GM18507 (cell line): Measurements from ENCODE around the gene DEAF1.

ENCODE experiments used
- DNase-seq: peaks from one replicate; pipeline ENCODE4 v3.0.0; 2011; ENCODE audit warnings: low read depth; ENCODE audit not compliant: insufficient read length; ENCODE audit errors: extremely low spot score
- FAIRE-seq: peaks from 2 replicates; lab custom pipeline; 2011; peaks lifted over from hg19 to GRCh38; lab: Jason Lieb, UNC

The DEAF1 gene

DNA sequence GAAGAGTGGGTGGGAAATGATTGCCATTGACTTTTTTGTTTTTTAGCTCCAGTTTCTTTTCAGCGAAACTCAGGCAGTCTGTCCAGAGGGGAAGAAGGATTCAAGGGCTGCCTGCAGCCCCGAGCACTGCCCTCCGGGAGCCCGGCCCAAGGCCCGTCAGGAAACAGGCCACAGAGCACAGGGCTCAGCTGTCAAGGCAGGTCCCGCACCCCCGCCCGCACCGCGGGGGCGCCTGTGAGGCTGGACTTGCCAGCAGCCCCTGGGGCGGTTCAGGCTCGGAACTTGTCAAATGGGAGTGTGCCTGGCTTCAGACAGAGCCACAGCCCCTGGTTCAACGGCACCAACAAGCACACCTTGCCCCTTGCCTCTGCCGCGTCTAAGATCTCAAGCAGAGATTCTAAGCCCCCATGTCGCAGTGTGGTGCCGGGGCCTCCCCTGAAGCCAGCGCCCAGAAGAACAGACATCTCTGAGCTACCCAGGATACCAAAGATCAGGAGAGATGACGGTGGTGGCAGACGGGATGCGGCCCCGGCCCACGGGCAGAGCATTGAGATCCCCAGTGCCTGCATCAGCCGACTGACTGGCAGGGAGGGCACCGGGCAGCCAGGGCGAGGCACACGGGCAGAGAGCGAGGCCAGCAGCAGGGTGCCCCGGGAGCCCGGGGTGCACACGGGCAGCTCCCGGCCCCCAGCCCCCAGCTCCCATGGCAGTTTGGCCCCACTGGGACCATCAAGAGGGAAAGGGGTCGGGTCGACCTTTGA lies 87.8 kb downstream of the DEAF1 start:
- DNase-seq, result no peak
- FAIRE-seq, result no peak

DNA sequence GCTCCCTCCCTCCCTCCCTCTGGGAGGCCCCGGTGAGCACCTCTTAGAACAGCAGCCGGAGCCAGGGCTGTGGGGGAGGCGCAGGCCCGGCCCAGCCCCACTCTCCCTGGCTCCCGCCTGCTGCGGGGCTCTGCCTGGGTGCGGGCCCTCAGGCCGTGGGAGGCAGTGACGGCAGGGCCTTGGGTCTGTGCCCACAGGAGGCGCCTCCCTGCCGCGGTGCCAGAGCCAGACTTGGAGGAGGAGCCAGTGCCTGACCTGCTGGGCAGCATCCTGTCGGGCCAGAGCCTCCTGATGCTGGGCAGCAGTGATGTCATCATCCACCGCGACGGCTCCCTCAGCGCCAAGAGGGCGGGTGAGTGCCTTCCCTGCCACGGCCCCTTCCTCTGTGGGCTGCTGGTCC lies 88.8 kb downstream of the DEAF1 start:
- DNase-seq (no peak), FAIRE-seq (no peak)

DNA sequence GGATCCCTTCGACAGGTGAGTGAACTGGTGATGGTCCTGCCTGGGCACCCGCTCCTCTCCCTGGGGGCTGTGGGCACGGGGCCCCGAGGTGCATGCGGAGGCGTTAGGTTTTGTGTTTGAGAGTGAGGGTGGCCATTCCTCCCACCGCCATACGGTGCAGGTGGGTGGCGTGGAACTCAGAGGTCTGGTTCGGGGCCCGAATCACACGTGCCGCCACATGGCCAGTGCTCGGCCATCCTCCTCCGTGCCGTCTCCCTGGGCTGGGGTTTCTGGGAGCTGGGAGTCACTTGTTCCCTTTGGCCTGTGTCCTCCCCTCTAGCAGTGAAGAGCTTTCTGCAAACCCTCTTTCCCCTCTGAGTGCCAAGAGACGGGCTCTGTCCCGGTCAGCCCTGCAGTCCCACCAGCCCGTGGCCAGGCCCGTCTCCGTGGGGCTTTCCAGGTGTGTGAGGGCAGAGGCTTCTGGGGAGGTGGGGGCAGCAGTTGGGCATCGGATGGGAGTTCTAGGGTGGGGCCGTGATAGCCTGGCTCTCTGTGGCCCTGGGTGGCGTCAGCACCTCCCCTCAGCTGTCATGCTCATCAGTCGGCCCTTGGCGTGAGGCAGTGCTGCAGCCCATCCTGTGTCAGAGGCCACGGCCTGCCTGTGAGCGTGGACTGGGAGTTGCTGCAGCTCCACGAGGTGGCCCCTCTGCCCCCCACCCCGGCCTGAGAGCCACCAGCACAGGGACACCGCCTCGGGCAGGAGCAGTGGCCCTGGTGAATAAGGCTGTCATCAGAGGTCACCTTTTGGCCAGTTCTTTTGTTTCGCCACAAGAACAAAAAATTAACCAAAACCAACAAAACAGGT lies 89.5 kb downstream of the DEAF1 start:
- DNase-seq, result no peak
- FAIRE-seq, result no peak

DNA sequence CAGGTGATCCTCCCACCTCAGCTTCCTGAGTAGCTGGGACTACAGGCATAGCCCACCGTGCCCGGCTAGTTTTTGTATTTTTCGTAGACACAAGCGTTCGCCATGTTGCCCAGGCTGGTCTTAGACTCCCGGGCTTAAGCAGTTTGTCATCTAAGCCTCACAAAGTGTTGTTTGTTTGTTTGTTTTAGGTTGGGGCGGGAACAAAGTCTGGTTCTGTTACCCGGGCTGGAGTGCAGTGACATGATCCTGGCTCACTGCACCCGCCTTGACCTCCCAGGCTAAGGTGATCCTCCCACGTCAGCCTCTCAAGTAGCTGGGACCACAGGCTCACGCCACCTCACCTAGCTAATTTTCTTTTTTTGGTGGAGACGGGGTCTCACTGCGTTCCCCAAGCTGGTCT lies 91.9 kb downstream of the DEAF1 start:
- DNase-seq (no peak), FAIRE-seq (no peak)

DNA sequence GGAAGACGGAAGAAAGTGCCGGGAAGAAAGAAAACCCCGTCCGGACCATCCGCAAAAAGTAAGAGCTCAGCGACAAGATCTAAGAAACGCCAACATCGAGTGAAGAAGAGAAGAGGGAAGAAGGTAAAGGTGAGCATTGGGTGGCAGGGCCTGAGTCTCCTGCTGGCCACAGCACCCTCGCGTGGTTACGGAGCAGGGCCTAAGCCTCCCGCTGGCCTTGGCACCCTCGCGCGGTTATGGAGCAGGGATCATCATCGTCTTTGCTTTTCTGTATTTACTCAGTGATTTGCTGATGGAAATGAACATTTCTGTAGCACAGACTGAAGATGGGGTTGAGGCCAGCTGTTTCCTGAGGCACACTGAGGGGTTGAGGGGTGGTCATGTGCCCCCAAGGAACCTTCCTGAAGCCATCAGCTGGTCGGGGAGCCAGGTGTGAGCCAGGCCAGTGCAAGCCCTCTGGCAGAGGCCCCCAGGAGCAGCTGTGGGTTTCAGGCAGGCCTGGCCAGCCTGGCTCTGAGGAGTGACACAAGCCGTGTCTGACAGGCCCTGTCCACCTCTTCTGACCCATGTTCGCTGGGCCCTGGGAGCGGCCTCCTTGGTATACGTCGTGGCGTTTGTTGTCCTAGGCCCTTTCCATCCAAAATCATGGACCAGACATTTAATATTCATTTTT lies 93.3 kb downstream of the DEAF1 start:
- FAIRE-seq, result no peak
- DNase-seq, result no peak

DNA sequence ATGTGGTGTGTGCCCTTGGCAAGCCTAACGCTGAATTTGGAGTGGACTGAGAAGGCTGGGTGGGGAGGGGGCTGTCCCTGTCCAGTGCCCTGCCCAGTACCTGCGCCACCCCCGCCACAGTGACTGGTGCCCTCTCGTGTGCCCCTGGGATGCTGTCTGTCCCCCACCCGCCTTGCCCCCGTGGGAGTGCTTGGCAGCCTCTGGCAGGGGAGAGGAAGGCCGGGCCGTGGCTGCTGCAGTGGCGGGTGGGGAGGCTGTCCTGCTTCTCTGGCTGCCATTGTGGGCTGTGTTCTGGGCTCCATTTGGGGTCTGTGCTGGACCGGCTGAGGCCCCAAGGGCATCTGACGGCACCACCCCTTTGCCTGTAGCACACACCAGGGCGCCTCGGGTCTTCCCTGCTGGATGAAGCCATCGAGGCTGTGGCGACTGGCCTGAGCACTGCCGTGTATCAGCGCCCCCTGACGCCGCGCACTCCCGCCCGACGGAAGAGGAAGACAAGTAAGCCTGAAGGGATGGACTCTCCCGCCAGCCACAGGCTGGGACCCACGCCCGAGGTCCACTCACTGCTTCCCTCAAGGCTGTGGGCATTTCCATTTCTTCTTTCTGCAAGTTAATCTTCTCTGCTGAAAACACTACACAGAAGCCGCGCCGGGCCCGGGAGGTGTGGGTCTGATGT lies 96.9 kb downstream of the DEAF1 start:
- FAIRE-seq, result no peak
- DNase-seq, result no peak

DNA sequence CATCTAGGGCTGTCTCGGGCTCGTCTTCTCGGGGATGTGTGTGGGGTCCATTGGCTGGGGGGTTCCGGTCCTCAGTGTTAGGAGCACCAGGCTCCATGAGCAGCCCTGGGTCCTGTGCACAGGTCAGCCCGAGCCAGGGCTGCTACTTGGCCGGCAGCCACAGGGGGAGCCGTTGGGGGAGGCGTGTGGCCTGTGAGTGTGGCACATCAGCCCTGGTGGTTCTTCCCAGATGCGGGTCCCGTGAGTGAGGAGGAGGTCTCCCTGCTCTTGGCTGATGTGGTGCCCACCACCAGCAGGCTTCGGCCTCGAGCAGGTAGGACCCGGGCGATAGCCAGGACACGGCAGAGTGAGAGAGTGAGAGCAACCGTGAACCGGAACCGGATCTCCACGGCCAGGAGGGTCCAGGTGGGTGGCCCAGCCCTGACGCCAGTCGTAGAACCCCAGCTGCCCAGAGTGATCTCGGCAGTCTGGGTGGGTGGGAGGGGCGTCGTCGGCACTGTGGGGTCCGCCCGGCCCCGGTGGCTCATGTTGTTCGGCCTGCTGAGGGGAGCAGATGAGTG lies 97.8 kb downstream of the DEAF1 start:
- no peak for DNase-seq
- FAIRE-seq, result no peak

DNA sequence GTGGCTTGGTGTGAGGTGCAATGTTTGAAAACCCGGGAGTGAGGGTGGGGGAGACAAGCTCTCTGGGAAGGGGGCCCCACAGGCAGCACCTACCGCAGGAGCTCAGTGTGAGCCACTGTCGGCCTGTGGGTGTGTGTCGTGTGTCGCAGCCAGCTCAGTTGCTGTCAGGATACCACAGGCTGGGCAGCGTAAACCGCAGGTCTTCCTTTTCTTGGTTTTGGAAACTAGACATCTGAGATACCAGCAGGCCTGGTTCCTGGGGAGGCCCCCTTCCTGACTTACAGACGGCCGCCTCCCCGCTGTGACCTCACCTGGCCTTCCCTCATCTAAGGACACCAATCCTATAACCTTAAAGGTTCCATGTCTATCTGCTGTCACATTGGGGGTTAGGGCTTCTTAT lies 98.6 kb downstream of the DEAF1 start:
- DNase-seq (no peak), FAIRE-seq (no peak)

DNA sequence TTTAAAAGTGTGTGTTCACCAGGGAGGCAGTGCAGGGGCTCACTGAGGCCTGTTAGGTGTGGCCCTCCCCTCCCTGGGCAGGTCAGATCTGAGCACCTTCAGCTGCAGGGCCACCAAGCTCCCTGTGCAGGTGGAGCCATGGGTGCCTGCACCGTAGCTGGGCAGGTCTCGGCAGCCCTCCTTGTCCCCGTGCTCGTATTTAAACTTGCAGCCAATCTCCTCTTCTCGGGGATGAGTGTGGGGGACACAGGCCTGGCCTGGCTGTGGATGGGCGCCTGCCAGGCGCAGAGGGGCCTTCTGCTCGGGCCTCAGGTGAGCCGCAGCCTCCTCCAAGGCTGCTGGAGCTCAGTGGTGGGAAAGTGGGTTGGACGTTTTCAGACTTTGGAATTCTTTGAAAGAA lies 99.6 kb downstream of the DEAF1 start:
- DNase-seq (no peak), FAIRE-seq (no peak)
